GM12878 (cell line): ENCODE measurements around the gene SCTR. TPM values are rescaled to one million over a fixed set of nuclear protein-coding genes. Genes with fewer than 3 reads are reported as not detected.

Experiments
- ATAC-seq: fragments of 200-7000 bp; cut with Tn5 transposase; 3 replicates; pipeline ENCODE4 v1.9.1; 2020; ENCODE audit warnings: mild to moderate bottlenecking, moderate library complexity
- BruUV-seq: library from RNA; stranded (reverse); fragments of 400-500 nt; replicated peaks from 2 replicates; lab custom pipeline; 2021; lab: Mats Ljungman, UMichigan
- CTCF ChIA-PET: fragments of 300-600 bp; sonication (Branson Sonifier 250); formaldehyde crosslinking; extraction: SDS; loops from one replicate; lab custom pipeline; 2021; ENCODE audit warnings: inconsistent platforms; lab: Yijun Ruan, JAX
- POLR2A ChIA-PET: fragments of 350-600 bp; formaldehyde crosslinking; extraction: SDS; loops from one replicate; lab custom pipeline; 2021; ENCODE audit warnings: inconsistent platforms; lab: Charles Lee
- RAD21 ChIA-PET: fragments of 300-600 bp; sonication (Branson Sonifier 250); formaldehyde crosslinking; loops from one replicate; lab custom pipeline; 2023; ENCODE audit warnings: antibody characterized with exemption; ENCODE audit not compliant: unreplicated experiment; lab: Charles Lee
- SMC1A ChIA-PET: fragments of 300-600 bp; sonication (Branson Sonifier 250); formaldehyde crosslinking; loops from one replicate; lab custom pipeline; 2023; ENCODE audit not compliant: unreplicated experiment, uncharacterized antibody; lab: Charles Lee
- DNase-seq: peaks from one replicate; pipeline ENCODE4 v3.0.0-alpha.2; 2011; ENCODE audit warnings: low read depth, low spot score
- FAIRE-seq: peaks from 3 replicates; lab custom pipeline; 2011; peaks lifted over from hg19 to GRCh38; lab: Jason Lieb, UNC
- H2AFZ ChIP-seq: 2 replicates; pipeline ENCODE4 v1.6.0; 2011; ENCODE audit warnings: low read depth, low read length, control low read depth; ENCODE audit not compliant: control insufficient read depth
- H3K27ac ChIP-seq: 2 replicates; pipeline ENCODE4 v1.5.1; 2011; ENCODE audit warnings: control low read depth; ENCODE audit not compliant: control insufficient read depth, insufficient read depth
- H3K27me3 ChIP-seq, 2 experiments: replicated peaks in 1 of 2; 2 replicates each; pipeline versions ENCODE4 v1.6.0 to v1.6.1; 2011; ENCODE audit warnings: low read length in 1 of 2; ENCODE audit not compliant: control insufficient read depth in 2 of 2, insufficient read depth in 2 of 2
- H3K36me3 ChIP-seq, 2 experiments: 2 replicates each; pipeline ENCODE4 v1.5.1; 2011; ENCODE audit warnings: low read length in 1 of 2; ENCODE audit not compliant: control insufficient read depth in 2 of 2, insufficient read depth in 2 of 2
- H3K4me1 ChIP-seq: 2 replicates; pipeline ENCODE4 v1.6.1; 2011; ENCODE audit warnings: mild to moderate bottlenecking, low read length, moderate library complexity, mixed read lengths; ENCODE audit not compliant: control insufficient read depth, insufficient read depth
- H3K4me2 ChIP-seq: 2 replicates; pipeline ENCODE4 v1.6.0; 2011; ENCODE audit warnings: control low read depth; ENCODE audit not compliant: control insufficient read depth, insufficient read depth
- H3K4me3 ChIP-seq: fragments of 200-600 bp; sonication (generic); 2 replicates; pipeline ENCODE4 v1.5.1; 2016
- H3K79me2 ChIP-seq: 2 replicates; pipeline ENCODE4 v1.6.0; 2011; ENCODE audit warnings: low read length; ENCODE audit not compliant: control insufficient read depth, insufficient read depth
- H3K9ac ChIP-seq: 2 replicates; pipeline ENCODE4 v1.8.0; 2011; ENCODE audit warnings: low read length, control low read depth, mixed read lengths; ENCODE audit not compliant: control insufficient read depth, insufficient read depth
- H3K9me3 ChIP-seq: replicated peaks from 3 replicates; pipeline ENCODE4 v1.5.1; 2011; ENCODE audit warnings: mild to moderate bottlenecking, low read length; ENCODE audit not compliant: control insufficient read depth, insufficient read depth
- H4K20me1 ChIP-seq: 2 replicates; pipeline ENCODE4 v1.6.0; 2011; ENCODE audit not compliant: control insufficient read depth, insufficient read depth
- BRCA1 ChIP-seq: IDR thresholded peaks from 2 replicates; pipeline ENCODE4 v1.6.1; 2011; ENCODE audit warnings: low read depth, low read length, improper control_type of control experiment
- EZH2 ChIP-seq: IDR thresholded peaks from 2 replicates; pipeline ENCODE4 v1.6.1; 2012; ENCODE audit warnings: low read depth, mild to moderate bottlenecking, control low read depth, inconsistent platforms, low read length, borderline replicate concordance; ENCODE audit not compliant: control insufficient read depth
- HDGF ChIP-seq: fragments of 450-650 bp; IDR thresholded peaks from 2 replicates; pipeline ENCODE4 v1.6.1; 2016; ENCODE audit warnings: antibody characterized with exemption
- IRF4 ChIP-seq: IDR thresholded peaks from 2 replicates; pipeline ENCODE4 v1.6.1; 2011; ENCODE audit warnings: low read depth, low read length
- RELA ChIP-seq: fragments of 450-650 bp; IDR thresholded peaks from 2 replicates; pipeline ENCODE4 v1.8.0; 2014; ENCODE audit warnings: borderline replicate concordance; ENCODE audit not compliant: partially characterized antibody
- SIX5 ChIP-seq: IDR thresholded peaks from 2 replicates; pipeline ENCODE4 v1.6.1; 2011; ENCODE audit warnings: mild to moderate bottlenecking, low read depth, low read length, moderate library complexity; ENCODE audit not compliant: severe bottlenecking
- SMAD5 ChIP-seq: IDR thresholded peaks from 2 replicates; pipeline ENCODE4 v1.6.1; 2016; ENCODE audit warnings: antibody characterized with exemption, low read depth
- SP1 ChIP-seq: IDR thresholded peaks from one replicate; pipeline ENCODE4 v1.6.1; 2011; ENCODE audit warnings: low read depth, low read length
- SUPT20H ChIP-seq: IDR thresholded peaks from 2 replicates; pipeline ENCODE4 v1.6.1; 2011; ENCODE audit warnings: low read depth, mild to moderate bottlenecking, low read length, moderate library complexity, borderline replicate concordance; ENCODE audit not compliant: control insufficient read depth
- ZBED1 ChIP-seq: IDR thresholded peaks from 2 replicates; pipeline ENCODE4 v1.6.1; 2016; ENCODE audit warnings: borderline replicate concordance
- ZNF384 ChIP-seq: IDR thresholded peaks from 2 replicates; pipeline ENCODE4 v1.6.1; 2012; ENCODE audit warnings: low read depth, mild to moderate bottlenecking, low read length, improper control_type of control experiment, borderline replicate concordance
- WGBS: methylation state at CpG from one replicate; pipeline ENCODE4 v1.1.6; 2016; ENCODE audit warnings: low lambda C conversion rate; ENCODE audit not compliant: insufficient replicate concordance, insufficient coverage; ENCODE audit errors: missing lambda C conversion rate; 5-methylcytosine and 5-hydroxymethylcytosine counted together
- in situ Hi-C: fragments of 300-500 bp; cut with MboI; formaldehyde crosslinking; loops from 9 replicates; pipeline ENCODE4 v1.14.3; 2018; ENCODE audit warnings: mixed read lengths
- intact Hi-C: fragments of 100-400 bp; cut with micrococcal nuclease; formaldehyde crosslinking; loops from one replicate; pipeline ENCODE4 v1.14.2; 2022; ENCODE audit not compliant: unreplicated experiment
- polyA plus RNA-seq, 11 experiments: library from polyadenylated mRNA; depleted of rRNA in 4 of 11; unstranded in 6 of 11; stranded (reverse) in 5 of 11; fragments of >200 nt; fragmentation: Nextera tagmentation in 4 of 11; fragmentation: Illumina TruSeq in 1 of 11; extraction: Ambion mirVana in 4 of 11; extraction: Trizol in 1 of 11; gene quantifications; 1 replicate in 1 of 11; 2 replicates in 10 of 11; pipeline versions ENCODE4 v1.2.1 to v1.2.3, GENCODE V29; 2011 to 2016; ENCODE audit warnings: inconsistent platforms in 2 of 11, missing spikeins in 2 of 11, low read depth in 1 of 11
- total RNA-seq, 4 experiments: library from RNA; depleted of rRNA in 3 of 4; stranded (reverse); fragments of >200 nt in 3 of 4; fragmentation: Illumina TruSeq in 1 of 4; extraction: Trizol in 1 of 4; gene quantifications; 2 replicates each; pipeline versions ENCODE4 v1.2.1 to v1.2.3, GENCODE V29; 2013 to 2021
- TF ChIP-seq, protein P1 (sequence below): fragments of 450-650 bp; IDR thresholded peaks from 2 replicates; pipeline ENCODE4 v1.6.1; 2018; ENCODE audit warnings: borderline replicate concordance, mild to moderate bottlenecking; ENCODE audit not compliant: partially characterized antibody
- TF ChIP-seq, protein P2 (sequence below): IDR thresholded peaks from 2 replicates; pipeline ENCODE4 v1.6.1; 2011; ENCODE audit warnings: low read depth, low read length, improper control_type of control experiment, borderline replicate concordance
- TF ChIP-seq, protein P3 (sequence below): fragments of 450-650 bp; formaldehyde crosslinking; IDR thresholded peaks from 2 replicates; pipeline ENCODE4 v1.5.0; 2022; ENCODE audit warnings: mild to moderate bottlenecking, missing genetic modification characterization

SCTR gene
- total and polyA plus RNA-seq, 10 of the 15 experiments (the other 5 are each of a cell fraction or from before 2014, with no cell fraction given): 0.26 TPM; not detected in 9

DNA sequence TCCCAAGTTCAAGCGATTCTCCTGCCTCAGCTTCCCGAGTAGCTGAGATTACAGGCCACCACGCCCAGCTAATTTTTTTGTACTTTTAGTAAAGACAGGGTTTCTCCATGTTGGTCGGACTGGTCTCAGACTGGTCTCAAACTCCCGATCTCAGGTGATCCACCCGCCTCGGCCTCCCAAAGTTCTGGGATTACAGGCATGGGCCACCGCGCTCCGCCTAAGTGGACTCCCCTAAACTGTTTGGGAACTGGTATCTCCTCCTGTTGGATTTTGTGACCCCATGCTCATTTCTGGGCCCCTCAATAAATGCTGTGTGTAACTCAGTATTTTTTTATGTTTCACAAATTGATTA lies 5.2 kb downstream of the SCTR start:
- no peak for TF ChIP-seq SMAD5
- TF ChIP-seq, protein P1, sequence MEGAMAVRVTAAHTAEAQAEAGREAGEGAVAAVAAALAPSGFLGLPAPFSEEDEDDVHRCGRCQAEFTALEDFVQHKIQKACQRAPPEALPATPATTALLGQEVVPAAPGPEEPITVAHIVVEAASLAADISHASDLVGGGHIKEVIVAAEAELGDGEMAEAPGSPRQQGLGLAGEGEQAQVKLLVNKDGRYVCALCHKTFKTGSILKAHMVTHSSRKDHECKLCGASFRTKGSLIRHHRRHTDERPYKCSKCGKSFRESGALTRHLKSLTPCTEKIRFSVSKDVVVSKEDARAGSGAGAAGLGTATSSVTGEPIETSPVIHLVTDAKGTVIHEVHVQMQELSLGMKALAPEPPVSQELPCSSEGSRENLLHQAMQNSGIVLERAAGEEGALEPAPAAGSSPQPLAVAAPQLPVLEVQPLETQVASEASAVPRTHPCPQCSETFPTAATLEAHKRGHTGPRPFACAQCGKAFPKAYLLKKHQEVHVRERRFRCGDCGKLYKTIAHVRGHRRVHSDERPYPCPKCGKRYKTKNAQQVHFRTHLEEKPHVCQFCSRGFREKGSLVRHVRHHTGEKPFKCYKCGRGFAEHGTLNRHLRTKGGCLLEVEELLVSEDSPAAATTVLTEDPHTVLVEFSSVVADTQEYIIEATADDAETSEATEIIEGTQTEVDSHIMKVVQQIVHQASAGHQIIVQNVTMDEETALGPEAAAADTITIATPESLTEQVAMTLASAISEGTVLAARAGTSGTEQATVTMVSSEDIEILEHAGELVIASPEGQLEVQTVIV: no peak
- TF ChIP-seq HDGF: no peak
- TF ChIP-seq ZBED1: no peak
- no peak for TF ChIP-seq EZH2
- TF ChIP-seq ZNF384: no peak
- no peak for TF ChIP-seq SP1
- TF ChIP-seq, protein P2, sequence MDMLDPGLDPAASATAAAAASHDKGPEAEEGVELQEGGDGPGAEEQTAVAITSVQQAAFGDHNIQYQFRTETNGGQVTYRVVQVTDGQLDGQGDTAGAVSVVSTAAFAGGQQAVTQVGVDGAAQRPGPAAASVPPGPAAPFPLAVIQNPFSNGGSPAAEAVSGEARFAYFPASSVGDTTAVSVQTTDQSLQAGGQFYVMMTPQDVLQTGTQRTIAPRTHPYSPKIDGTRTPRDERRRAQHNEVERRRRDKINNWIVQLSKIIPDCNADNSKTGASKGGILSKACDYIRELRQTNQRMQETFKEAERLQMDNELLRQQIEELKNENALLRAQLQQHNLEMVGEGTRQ: no peak
- no peak for TF ChIP-seq RELA
- no peak for TF ChIP-seq SUPT20H
- TF ChIP-seq SIX5: no peak
- TF ChIP-seq BRCA1: no peak
- TF ChIP-seq IRF4: no peak
- TF ChIP-seq, protein P3, sequence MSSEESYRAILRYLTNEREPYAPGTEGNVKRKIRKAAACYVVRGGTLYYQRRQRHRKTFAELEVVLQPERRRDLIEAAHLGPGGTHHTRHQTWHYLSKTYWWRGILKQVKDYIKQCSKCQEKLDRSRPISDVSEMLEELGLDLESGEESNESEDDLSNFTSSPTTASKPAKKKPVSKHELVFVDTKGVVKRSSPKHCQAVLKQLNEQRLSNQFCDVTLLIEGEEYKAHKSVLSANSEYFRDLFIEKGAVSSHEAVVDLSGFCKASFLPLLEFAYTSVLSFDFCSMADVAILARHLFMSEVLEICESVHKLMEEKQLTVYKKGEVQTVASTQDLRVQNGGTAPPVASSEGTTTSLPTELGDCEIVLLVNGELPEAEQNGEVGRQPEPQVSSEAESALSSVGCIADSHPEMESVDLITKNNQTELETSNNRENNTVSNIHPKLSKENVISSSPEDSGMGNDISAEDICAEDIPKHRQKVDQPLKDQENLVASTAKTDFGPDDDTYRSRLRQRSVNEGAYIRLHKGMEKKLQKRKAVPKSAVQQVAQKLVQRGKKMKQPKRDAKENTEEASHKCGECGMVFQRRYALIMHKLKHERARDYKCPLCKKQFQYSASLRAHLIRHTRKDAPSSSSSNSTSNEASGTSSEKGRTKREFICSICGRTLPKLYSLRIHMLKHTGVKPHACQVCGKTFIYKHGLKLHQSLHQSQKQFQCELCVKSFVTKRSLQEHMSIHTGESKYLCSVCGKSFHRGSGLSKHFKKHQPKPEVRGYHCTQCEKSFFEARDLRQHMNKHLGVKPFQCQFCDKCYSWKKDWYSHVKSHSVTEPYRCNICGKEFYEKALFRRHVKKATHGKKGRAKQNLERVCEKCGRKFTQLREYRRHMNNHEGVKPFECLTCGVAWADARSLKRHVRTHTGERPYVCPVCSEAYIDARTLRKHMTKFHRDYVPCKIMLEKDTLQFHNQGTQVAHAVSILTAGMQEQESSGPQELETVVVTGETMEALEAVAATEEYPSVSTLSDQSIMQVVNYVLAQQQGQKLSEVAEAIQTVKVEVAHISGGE (CRISPR knock-in tag): no peak
- POLR2A ChIA-PET: no interaction called here

More for the DNA sequence above, 5.2 kb downstream of the SCTR start:
- Histone ChIP-seq H3K27ac (no peak overlapping the region), H3K4me3 (no peak overlapping the region), H3K36me3 (no peaks in the 10 kb centered on the region), H3K9me3 (no peaks in the 10 kb centered on the region), H4K20me1 (no peaks in the 10 kb centered on the region), H3K9ac (no peak overlapping the region), H3K4me2 (no peak overlapping the region), H3K4me1 (no peaks in the 10 kb centered on the region; the same call in 1 of the 2 replicates), H3K27me3 (peaks cover 3 to 5% of the 10 kb centered on the region in 2 experiments; a peak in 3 of 4 replicates), H2AFZ (no peak overlapping the region), H3K79me2 (no peaks in the 10 kb centered on the region)
- no TSS peak for BruUV-seq
- RAD21 ChIA-PET: no interaction called here
- FAIRE-seq (no peak), DNase-seq (no peak), ATAC-seq (no peak)
- intact Hi-C loops: no loop called here
- in situ Hi-C loops: no loop called here
- 57% methylated on average over 10 of the region's 10 CpGs for WGBS
- CTCF ChIA-PET: interaction anchor here (0.8 to 1.3 kb wide), 2 partner anchors 12 to 39 kb away, joined by 4 read pairs; no protein-coding TSS in a partner anchor
- SMC1A ChIA-PET: no interaction called here
